Measurements from ENCODE around the gene SPEN.
A peak's percentile ranks its signal among the peaks of the same experiment; 100 is the strongest.

The SPEN gene

GRCh38 chr1:15934211-15935055, 86.9 kb downstream of the SPEN start:
- Mint-ChIP-seq H3K4me1 (ENCODE audit: low read depth) (peaks cover 15% of the 10 kb centered on the region), H3K36me3 (ENCODE audit: low read depth) (peaks cover 100% of the 10 kb centered on the region), H3K27me3 (no peaks in the 10 kb centered on the region), H3K9me3 (no peaks in the 10 kb centered on the region), H3K27ac (no peak overlapping the region), H3K4me3 (no peak overlapping the region)
- intact Hi-C loops (cut with micrococcal nuclease): no loop called here

- no peak overlapping the region for H3K4me3 Mint-ChIP-seq
- intact Hi-C loops (cut with micrococcal nuclease): no loop called here
- H3K4me1 Mint-ChIP-seq (ENCODE audit: low read depth): peaks cover 18% of the 10 kb centered on the region
- no peaks in the 10 kb centered on the region for H3K9me3 Mint-ChIP-seq
- H3K27me3 Mint-ChIP-seq: no peaks in the 10 kb centered on the region
- peaks cover 100% of the 10 kb centered on the region for H3K36me3 Mint-ChIP-seq (ENCODE audit: low read depth)
- H3K27ac Mint-ChIP-seq: no peak overlapping the region
Measured at GRCh38 chr1:15935056-15935950, 87.8 kb downstream of the SPEN start.

GRCh38 chr1:15936025-15936424, 88.5 kb downstream of the SPEN start:
- no peaks in the 10 kb centered on the region for H3K9me3 Mint-ChIP-seq
- peaks cover 18% of the 10 kb centered on the region for H3K4me1 Mint-ChIP-seq (ENCODE audit: low read depth)
- peaks cover 100% of the 10 kb centered on the region for H3K36me3 Mint-ChIP-seq (ENCODE audit: low read depth)
- intact Hi-C loops (cut with micrococcal nuclease): no loop called here
- H3K4me3 Mint-ChIP-seq: no peak overlapping the region
- H3K27ac Mint-ChIP-seq: no peak overlapping the region
- no peaks in the 10 kb centered on the region for H3K27me3 Mint-ChIP-seq

GRCh38 chr1:15937146-15937545, 89.6 kb downstream of the SPEN start:
- Mint-ChIP-seq H3K36me3 (ENCODE audit: low read depth) (peaks cover 100% of the 10 kb centered on the region), H3K27ac (peak overlapping the region; percentile 71), H3K4me1 (ENCODE audit: low read depth) (peaks cover 18% of the 10 kb centered on the region), H3K27me3 (no peaks in the 10 kb centered on the region), H3K4me3 (no peak overlapping the region), H3K9me3 (no peaks in the 10 kb centered on the region)
- intact Hi-C loops (cut with micrococcal nuclease): no loop called here

GRCh38 chr1:15937706-15938168, 90.2 kb downstream of the SPEN start:
- no peaks in the 10 kb centered on the region for H3K9me3 Mint-ChIP-seq
- H3K36me3 Mint-ChIP-seq (ENCODE audit: low read depth): peaks cover 100% of the 10 kb centered on the region
- no peaks in the 10 kb centered on the region for H3K27me3 Mint-ChIP-seq
- H3K4me1 Mint-ChIP-seq (ENCODE audit: low read depth): peaks cover 18% of the 10 kb centered on the region
- intact Hi-C loops (cut with micrococcal nuclease): no loop called here
- H3K27ac Mint-ChIP-seq: peak overlapping the region; percentile 71
- H3K4me3 Mint-ChIP-seq: no peak overlapping the region

GRCh38 chr1:15938628-15939161, 91.2 kb downstream of the SPEN start:
- Mint-ChIP-seq H3K9me3 (no peaks in the 10 kb centered on the region), H3K36me3 (ENCODE audit: low read depth) (peaks cover 100% of the 10 kb centered on the region), H3K27ac (peak overlapping the region; percentile 47), H3K27me3 (no peaks in the 10 kb centered on the region), H3K4me3 (no peak overlapping the region), H3K4me1 (ENCODE audit: low read depth) (peaks cover 18% of the 10 kb centered on the region)
- intact Hi-C loops (cut with micrococcal nuclease): no loop called here

GRCh38 chr1:15939181-15940109, 91.9 kb downstream of the SPEN start:
- Mint-ChIP-seq H3K9me3 (no peaks in the 10 kb centered on the region), H3K27ac (peak overlapping the region; percentile 47), H3K27me3 (no peaks in the 10 kb centered on the region), H3K36me3 (ENCODE audit: low read depth) (peaks cover 100% of the 10 kb centered on the region), H3K4me1 (ENCODE audit: low read depth) (peaks cover 18% of the 10 kb centered on the region), H3K4me3 (no peak overlapping the region)
- intact Hi-C loops (cut with micrococcal nuclease): no loop called here

- Mint-ChIP-seq H3K27ac (no peak overlapping the region), H3K4me3 (no peak overlapping the region), H3K36me3 (ENCODE audit: low read depth) (peaks cover 100% of the 10 kb centered on the region), H3K27me3 (no peaks in the 10 kb centered on the region), H3K9me3 (no peaks in the 10 kb centered on the region), H3K4me1 (ENCODE audit: low read depth) (peaks cover 18% of the 10 kb centered on the region)
- intact Hi-C loops (cut with micrococcal nuclease): no loop called here
Measured at GRCh38 chr1:15940110-15941043, 92.9 kb downstream of the SPEN start.

- peaks cover 18% of the 10 kb centered on the region for H3K4me1 Mint-ChIP-seq (ENCODE audit: low read depth)
- H3K36me3 Mint-ChIP-seq (ENCODE audit: low read depth): peaks cover 100% of the 10 kb centered on the region
- H3K27ac Mint-ChIP-seq: no peak overlapping the region
- intact Hi-C loops (cut with micrococcal nuclease): no loop called here
- H3K27me3 Mint-ChIP-seq: no peaks in the 10 kb centered on the region
- H3K9me3 Mint-ChIP-seq: no peaks in the 10 kb centered on the region
- no peak overlapping the region for H3K4me3 Mint-ChIP-seq
Measured at GRCh38 chr1:15941044-15941840, 93.7 kb downstream of the SPEN start.

GRCh38 chr1:15941899-15942660, 94.6 kb downstream of the SPEN start:
- Mint-ChIP-seq H3K4me1 (ENCODE audit: low read depth) (peaks cover 19% of the 10 kb centered on the region), H3K36me3 (ENCODE audit: low read depth) (peaks cover 100% of the 10 kb centered on the region), H3K9me3 (no peaks in the 10 kb centered on the region), H3K27me3 (no peaks in the 10 kb centered on the region), H3K27ac (no peak overlapping the region), H3K4me3 (no peak overlapping the region)
- intact Hi-C loops (cut with micrococcal nuclease): no loop called here

- Mint-ChIP-seq H3K27me3 (no peaks in the 10 kb centered on the region), H3K36me3 (ENCODE audit: low read depth) (peaks cover 100% of the 10 kb centered on the region), H3K27ac (no peak overlapping the region), H3K4me1 (ENCODE audit: low read depth) (peaks cover 19% of the 10 kb centered on the region), H3K9me3 (no peaks in the 10 kb centered on the region), H3K4me3 (no peak overlapping the region)
- intact Hi-C loops (cut with micrococcal nuclease): no loop called here
Measured at GRCh38 chr1:15942661-15943327, 95.3 kb downstream of the SPEN start.

Data from dendritic cell treated with granulocyte-macrophage colony-stimulating factor and Interleukin-4, amounts not matched to agents 40 ng/mL and 50 ng/mL, for 4 days (primary cell).